Smooth muscle cell (in vitro differentiated cells): ENCODE data around the gene SIGLEC15. TPM values are rescaled to one million over a fixed set of nuclear protein-coding genes. Genes with fewer than 3 reads are reported as not detected.

Experiments used
- DNase-seq: peaks from one replicate; lab custom pipeline; 2025; ENCODE audit not compliant: unreplicated experiment; lab: John Stamatoyannopoulos, UW
- H2AFZ ChIP-seq: fragments of 200-600 bp; sonication (generic); 2 replicates; pipeline ENCODE4 v1.6.0; 2016; ENCODE audit warnings: antibody characterized with exemption, low read depth, mild to moderate bottlenecking
- H3F3A ChIP-seq: fragments of 200-600 bp; sonication (generic); 2 replicates; pipeline ENCODE4 v1.6.0; 2017; ENCODE audit warnings: antibody characterized with exemption, low read depth
- H3K27ac ChIP-seq: fragments of 200-600 bp; sonication (generic); 2 replicates; pipeline ENCODE4 v1.5.1; 2016; ENCODE audit warnings: low read depth, mild to moderate bottlenecking
- H3K27me3 ChIP-seq: fragments of 200-600 bp; sonication (generic); 2 replicates; pipeline ENCODE4 v1.6.1; 2016; ENCODE audit warnings: low read depth, mild to moderate bottlenecking
- H3K36me3 ChIP-seq: fragments of 200-600 bp; sonication (generic); 2 replicates; pipeline ENCODE4 v1.5.1; 2016; ENCODE audit warnings: low read depth
- H3K4me1 ChIP-seq: fragments of 200-600 bp; sonication (generic); 2 replicates; pipeline ENCODE4 v1.5.1; 2016; ENCODE audit warnings: low read depth
- H3K4me2 ChIP-seq: fragments of 200-600 bp; sonication (generic); 2 replicates; pipeline ENCODE4 v1.6.0; 2016; ENCODE audit warnings: mild to moderate bottlenecking
- H3K4me3 ChIP-seq: fragments of 200-600 bp; sonication (generic); 2 replicates; pipeline ENCODE4 v1.5.1; 2016; ENCODE audit warnings: mild to moderate bottlenecking
- H3K79me2 ChIP-seq: fragments of 200-600 bp; sonication (generic); 2 replicates; pipeline ENCODE4 v1.6.0; 2016; ENCODE audit warnings: low read depth, mild to moderate bottlenecking
- H3K9ac ChIP-seq: fragments of 200-600 bp; sonication (generic); 2 replicates; pipeline ENCODE4 v1.6.0; 2016; ENCODE audit warnings: low read depth
- H3K9me3 ChIP-seq: fragments of 200-600 bp; sonication (generic); replicated peaks from 2 replicates; pipeline ENCODE4 v1.5.1; 2016; ENCODE audit warnings: low read depth
- H4K20me1 ChIP-seq: fragments of 200-600 bp; sonication (generic); 2 replicates; pipeline ENCODE4 v1.6.0; 2016; ENCODE audit warnings: low read depth
- WGBS: methylation state at CpG from one replicate; pipeline ENCODE4 v1.1.7; 2016; ENCODE audit warnings: low lambda C conversion rate; 5-methylcytosine and 5-hydroxymethylcytosine counted together
- polyA plus RNA-seq: library from polyadenylated mRNA; unstranded; fragments of >200 nt; fragmentation: Nextera tagmentation; extraction: Ambion mirVana; gene quantifications from 2 replicates; pipeline ENCODE4 v1.2.1, GENCODE V29; 2016
- total RNA-seq: library from RNA; depleted of rRNA; stranded (reverse); fragments of >200 nt; gene quantifications from 2 replicates; pipeline ENCODE4 v1.2.3, GENCODE V29; 2014
- TF ChIP-seq, protein P1 (sequence below): fragments of 200-600 bp; sonication (generic); IDR thresholded peaks from 2 replicates; pipeline ENCODE4 v1.5.1; 2017; ENCODE audit warnings: borderline replicate concordance, mild to moderate bottlenecking, antibody characterized with exemption; ENCODE audit not compliant: insufficient read depth, poor library complexity, severe bottlenecking

Gene SIGLEC15, protein sequence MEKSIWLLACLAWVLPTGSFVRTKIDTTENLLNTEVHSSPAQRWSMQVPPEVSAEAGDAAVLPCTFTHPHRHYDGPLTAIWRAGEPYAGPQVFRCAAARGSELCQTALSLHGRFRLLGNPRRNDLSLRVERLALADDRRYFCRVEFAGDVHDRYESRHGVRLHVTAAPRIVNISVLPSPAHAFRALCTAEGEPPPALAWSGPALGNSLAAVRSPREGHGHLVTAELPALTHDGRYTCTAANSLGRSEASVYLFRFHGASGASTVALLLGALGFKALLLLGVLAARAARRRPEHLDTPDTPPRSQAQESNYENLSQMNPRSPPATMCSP
- 0.09 and 0.58 TPM in 2 replicates for total RNA-seq
- polyA plus RNA-seq, result 1.4 and 3.1 TPM in 2 replicates

DNA sequence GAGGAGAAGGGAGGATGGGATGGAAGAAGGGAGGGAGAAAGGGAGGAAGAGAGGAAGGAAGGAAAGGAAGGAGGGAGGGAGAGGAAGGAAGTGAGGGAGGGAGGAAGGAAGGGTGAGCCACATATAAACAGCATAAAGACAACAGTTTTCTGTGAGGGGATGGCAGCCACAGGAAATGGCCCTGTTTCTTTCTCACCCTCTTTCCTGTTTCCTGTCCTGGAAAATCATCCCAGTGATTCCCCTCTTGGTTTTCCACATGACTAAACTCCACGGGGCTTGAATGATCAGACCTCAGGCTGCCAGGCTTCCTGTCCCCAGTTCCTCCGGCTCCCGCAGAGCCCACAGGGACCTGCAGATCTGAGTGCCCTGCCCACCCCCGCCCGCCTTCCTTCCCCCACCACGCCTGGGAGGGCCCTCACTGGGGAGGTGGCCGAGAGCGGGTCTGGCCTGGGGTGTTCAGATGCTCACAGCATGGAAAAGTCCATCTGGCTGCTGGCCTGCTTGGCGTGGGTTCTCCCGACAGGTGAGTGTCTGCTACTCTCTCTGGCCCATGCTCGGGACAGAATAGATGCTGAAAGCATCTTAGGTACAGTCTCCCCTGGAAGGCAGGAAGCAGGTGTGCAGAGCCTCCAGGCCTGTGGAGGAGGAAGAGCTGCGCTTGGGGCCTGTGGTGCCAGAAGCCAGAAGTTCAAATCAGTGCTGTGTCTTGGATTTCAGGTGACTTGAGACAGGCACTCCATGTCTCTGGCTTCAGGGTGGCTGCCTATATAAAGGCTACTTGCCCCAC, at the start of gene SIGLEC15:
Gene SIGLEC15, plus strand, starts transcription at position 418 of the 787 bp plus-strand sequence. Its CDS starts 54 bp downstream, at position 472.
- H3K4me3 ChIP-seq, result no peak within 1 kb of the TSS
- H3K4me1 ChIP-seq, result peaks cover 8% of the 10 kb centered on the region
- H3F3A ChIP-seq, result peaks cover 2% of the 10 kb centered on the region
- no peak within 1 kb of the TSS for H2AFZ ChIP-seq
- WGBS, result 74% methylated on average over 12 of the region's 12 CpGs
- H3K9me3 ChIP-seq, result no peaks in the 10 kb centered on the region
- H3K4me2 ChIP-seq, result no peak within 1 kb of the TSS
- DNase-seq, result no peak
- H3K27ac ChIP-seq, result no peak within 1 kb of the TSS
- no peaks in the 10 kb centered on the region for H4K20me1 ChIP-seq
- no peaks in the 10 kb centered on the region for H3K79me2 ChIP-seq
- TF ChIP-seq, protein P1, sequence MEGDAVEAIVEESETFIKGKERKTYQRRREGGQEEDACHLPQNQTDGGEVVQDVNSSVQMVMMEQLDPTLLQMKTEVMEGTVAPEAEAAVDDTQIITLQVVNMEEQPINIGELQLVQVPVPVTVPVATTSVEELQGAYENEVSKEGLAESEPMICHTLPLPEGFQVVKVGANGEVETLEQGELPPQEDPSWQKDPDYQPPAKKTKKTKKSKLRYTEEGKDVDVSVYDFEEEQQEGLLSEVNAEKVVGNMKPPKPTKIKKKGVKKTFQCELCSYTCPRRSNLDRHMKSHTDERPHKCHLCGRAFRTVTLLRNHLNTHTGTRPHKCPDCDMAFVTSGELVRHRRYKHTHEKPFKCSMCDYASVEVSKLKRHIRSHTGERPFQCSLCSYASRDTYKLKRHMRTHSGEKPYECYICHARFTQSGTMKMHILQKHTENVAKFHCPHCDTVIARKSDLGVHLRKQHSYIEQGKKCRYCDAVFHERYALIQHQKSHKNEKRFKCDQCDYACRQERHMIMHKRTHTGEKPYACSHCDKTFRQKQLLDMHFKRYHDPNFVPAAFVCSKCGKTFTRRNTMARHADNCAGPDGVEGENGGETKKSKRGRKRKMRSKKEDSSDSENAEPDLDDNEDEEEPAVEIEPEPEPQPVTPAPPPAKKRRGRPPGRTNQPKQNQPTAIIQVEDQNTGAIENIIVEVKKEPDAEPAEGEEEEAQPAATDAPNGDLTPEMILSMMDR, result no peak
- H3K9ac ChIP-seq, result no peak within 1 kb of the TSS
- no peaks in the 10 kb centered on the region for H3K36me3 ChIP-seq
- no peaks in the 10 kb centered on the region for H3K27me3 ChIP-seq

DNA sequence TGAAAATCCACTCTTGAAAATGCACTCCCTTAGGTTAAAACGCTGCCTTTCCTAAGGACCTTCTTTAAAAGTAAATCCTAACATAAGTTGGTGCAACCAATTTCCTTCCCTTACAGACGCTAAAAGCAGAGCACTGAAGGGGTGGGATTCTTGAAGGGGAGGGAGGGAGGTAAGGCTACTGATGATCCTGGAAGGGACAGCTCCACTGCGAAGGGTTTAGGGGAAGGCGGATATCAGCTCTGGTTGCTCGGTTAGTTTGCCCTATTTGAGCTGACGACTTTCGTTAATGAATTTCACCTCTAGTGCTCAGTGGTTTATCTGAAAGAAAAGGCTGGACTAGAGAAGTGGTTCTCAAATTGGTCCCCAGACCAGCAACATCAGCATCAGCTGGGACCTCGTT, 49.7 kb upstream of the SIGLEC15 start:
- no peaks in the 10 kb centered on the region for H4K20me1 ChIP-seq
- H3K9me3 ChIP-seq, result no peaks in the 10 kb centered on the region
- H3K27me3 ChIP-seq, result no peaks in the 10 kb centered on the region
- H3K27ac ChIP-seq, result peak overlapping the region; percentile 65
- H3K4me2 ChIP-seq, result peak overlapping the region; percentile 62
- 74% methylated on average over 8 of the region's 8 CpGs for WGBS
- no peak for DNase-seq
- peak overlapping the region; percentile 36 for H3K4me3 ChIP-seq
- no peaks in the 10 kb centered on the region for H3K79me2 ChIP-seq
- no peak overlapping the region for H2AFZ ChIP-seq
- TF ChIP-seq, protein P1, result no peak
- H3K36me3 ChIP-seq, result no peaks in the 10 kb centered on the region
- peaks cover 33% of the 10 kb centered on the region for H3F3A ChIP-seq
- H3K9ac ChIP-seq, result no peak overlapping the region
- H3K4me1 ChIP-seq, result no peaks in the 10 kb centered on the region

DNA sequence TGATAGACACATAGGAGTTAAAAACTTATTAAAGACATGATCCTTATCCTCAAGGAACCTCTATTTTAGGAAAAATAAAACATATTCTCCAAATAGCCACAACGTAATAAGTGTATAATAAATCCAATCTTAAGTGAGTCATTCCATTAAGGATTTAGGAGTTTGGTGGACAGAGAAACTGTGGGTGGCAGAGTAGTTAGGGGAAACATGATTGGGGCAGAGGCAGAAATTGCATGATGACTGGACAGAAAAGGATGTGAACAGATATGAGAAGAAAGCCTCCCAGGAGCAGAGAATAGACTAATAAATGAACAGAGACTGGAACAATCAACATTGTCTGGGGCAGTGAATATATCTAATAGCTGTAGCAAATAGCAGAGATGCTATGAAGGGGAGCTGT, 48.1 kb upstream of the SIGLEC15 start:
- no peak overlapping the region for H3K9ac ChIP-seq
- H4K20me1 ChIP-seq, result no peaks in the 10 kb centered on the region
- no peaks in the 10 kb centered on the region for H3K4me1 ChIP-seq
- peaks cover 33% of the 10 kb centered on the region for H3F3A ChIP-seq
- H3K27ac ChIP-seq, result peak overlapping the region; percentile 67
- TF ChIP-seq, protein P1, result no peak
- H3K27me3 ChIP-seq, result no peaks in the 10 kb centered on the region
- H3K36me3 ChIP-seq, result no peaks in the 10 kb centered on the region
- H3K4me3 ChIP-seq, result no peak overlapping the region
- H2AFZ ChIP-seq, result no peak overlapping the region
- no peaks in the 10 kb centered on the region for H3K79me2 ChIP-seq
- WGBS, result 16% methylated on average over 1 of the region's 1 CpG
- peak overlapping the region; percentile 54 for H3K4me2 ChIP-seq
- no peak for DNase-seq
- H3K9me3 ChIP-seq, result no peaks in the 10 kb centered on the region
